HEK293 (cell line): ENCODE measurements around the gene BCDIN3D.

ENCODE experiments used
- CTCF ChIA-PET: fragments of 350-600 bp; formaldehyde crosslinking; extraction: SDS; loops from one replicate; lab custom pipeline; 2021; ENCODE audit warnings: antibody characterized with exemption; lab: Yijun Ruan, JAX
- POLR2A ChIA-PET: fragments of 300-600 bp; formaldehyde crosslinking; extraction: SDS; loops from one replicate; lab custom pipeline; 2020; ENCODE audit warnings: antibody characterized with exemption, inconsistent platforms; lab: Yijun Ruan, JAX
- H3K27ac ChIP-seq: fragments of 200-500 bp; sonication (Bioruptor generic); 2 replicates; pipeline ENCODE4 v1.5.1; 2014; ENCODE audit warnings: low read depth, low read length, control low read depth, inconsistent platforms; ENCODE audit errors: extremely low read depth
- H3K36me3 ChIP-seq, 2 experiments: fragments of 200-500 bp in 1 of 2; sonication (Bioruptor generic) in 1 of 2; 1 replicate in 1 of 2; 2 replicates in 1 of 2; pipeline ENCODE4 v1.5.1; 2014 to 2017; ENCODE audit warnings: inconsistent platforms in 2 of 2, low read length in 2 of 2; ENCODE audit not compliant: control insufficient read depth in 2 of 2, insufficient read depth in 1 of 2
- H3K4me1 ChIP-seq: fragments of 200-500 bp; sonication (Bioruptor generic); 2 replicates; pipeline ENCODE4 v1.5.1; 2014; ENCODE audit warnings: mild to moderate bottlenecking, low read length, inconsistent platforms; ENCODE audit not compliant: control insufficient read depth, insufficient read depth
- H3K4me3 ChIP-seq: 2 replicates; pipeline ENCODE4 v1.5.1; 2011; ENCODE audit warnings: low read depth, mild to moderate bottlenecking, control low read depth, low read length, moderate library complexity
- H3K9me3 ChIP-seq: fragments of 200-500 bp; sonication (Bioruptor generic); 2 replicates; pipeline ENCODE4 v1.5.1; 2014; ENCODE audit warnings: low read depth, low read length, inconsistent platforms; ENCODE audit not compliant: control insufficient read depth, insufficient read depth
- GLI4 ChIP-seq: fragments of 450-650 bp; formaldehyde crosslinking; IDR thresholded peaks from 2 replicates; pipeline ENCODE4 v1.5.1; 2016; ENCODE audit warnings: missing biosample characterization, missing genetic modification characterization
- SP7 ChIP-seq: fragments of 450-650 bp; formaldehyde crosslinking; IDR thresholded peaks from 2 replicates; pipeline ENCODE4 v1.5.1; 2016; ENCODE audit warnings: missing biosample characterization, missing genetic modification characterization
- ZBTB21 ChIP-seq: fragments of 450-650 bp; formaldehyde crosslinking; IDR thresholded peaks from 2 replicates; pipeline ENCODE4 v1.5.1; 2017; ENCODE audit warnings: missing biosample characterization, missing genetic modification characterization
- ZFP3 ChIP-seq: fragments of 450-650 bp; formaldehyde crosslinking; IDR thresholded peaks from 2 replicates; pipeline ENCODE4 v1.5.1; 2016; ENCODE audit warnings: low read depth, missing biosample characterization, missing genetic modification characterization
- ZNF114 ChIP-seq: fragments of 450-650 bp; formaldehyde crosslinking; IDR thresholded peaks from 2 replicates; pipeline ENCODE4 v1.5.0; 2017; ENCODE audit warnings: missing biosample characterization, missing genetic modification characterization
- ZNF146 ChIP-seq: fragments of 450-650 bp; formaldehyde crosslinking; IDR thresholded peaks from 2 replicates; pipeline ENCODE4 v1.5.1; 2016; ENCODE audit warnings: missing biosample characterization, missing genetic modification characterization
- ZNF174 ChIP-seq: fragments of 450-650 bp; formaldehyde crosslinking; IDR thresholded peaks from 2 replicates; pipeline ENCODE4 v1.5.0; 2017; ENCODE audit warnings: missing biosample characterization, mild to moderate bottlenecking, missing genetic modification characterization
- ZNF2 ChIP-seq: fragments of 450-650 bp; formaldehyde crosslinking; IDR thresholded peaks from 2 replicates; pipeline ENCODE4 v1.5.1; 2016; ENCODE audit warnings: missing biosample characterization, missing genetic modification characterization
- ZNF24 ChIP-seq: fragments of 450-650 bp; formaldehyde crosslinking; IDR thresholded peaks from 2 replicates; pipeline ENCODE4 v1.5.1; 2016; ENCODE audit warnings: missing biosample characterization, missing genetic modification characterization
- ZNF513 ChIP-seq: fragments of 450-650 bp; IDR thresholded peaks from 2 replicates; pipeline ENCODE4 v1.5.1; 2018; ENCODE audit warnings: missing biosample characterization, missing genetic modification characterization
- ZNF518A ChIP-seq: fragments of 450-650 bp; formaldehyde crosslinking; conservative IDR thresholded peaks from 2 replicates; pipeline ENCODE4 v1.5.1; 2016; ENCODE audit warnings: low read depth, missing biosample characterization, missing genetic modification characterization
- ZNF529 ChIP-seq: fragments of 450-650 bp; formaldehyde crosslinking; IDR thresholded peaks from 2 replicates; pipeline ENCODE4 v1.5.1; 2017; ENCODE audit warnings: missing genetic modification characterization, missing biosample characterization; ENCODE audit not compliant: insufficient replicate concordance
- ZNF560 ChIP-seq: fragments of 450-650 bp; formaldehyde crosslinking; IDR thresholded peaks from 2 replicates; pipeline ENCODE4 v1.5.1; 2017; ENCODE audit warnings: missing biosample characterization, missing genetic modification characterization, borderline replicate concordance
- ZNF561 ChIP-seq: fragments of 450-650 bp; IDR thresholded peaks from 2 replicates; pipeline ENCODE4 v1.5.1; 2018; ENCODE audit warnings: missing biosample characterization, missing genetic modification characterization, borderline replicate concordance
- ZNF596 ChIP-seq: fragments of 450-650 bp; IDR thresholded peaks from 2 replicates; pipeline ENCODE4 v1.5.0; 2018; ENCODE audit warnings: missing biosample characterization, mild to moderate bottlenecking, missing genetic modification characterization, moderate library complexity
- ZNF645 ChIP-seq: fragments of 450-650 bp; formaldehyde crosslinking; IDR thresholded peaks from 2 replicates; pipeline ENCODE4; 2016; ENCODE audit warnings: missing biosample characterization, missing genetic modification characterization
- ZNF704 ChIP-seq: fragments of 450-650 bp; formaldehyde crosslinking; IDR thresholded peaks from 2 replicates; pipeline ENCODE4 v1.5.1; 2016; ENCODE audit warnings: missing biosample characterization, missing genetic modification characterization
- ZSCAN18 ChIP-seq: fragments of 450-650 bp; formaldehyde crosslinking; IDR thresholded peaks from 2 replicates; pipeline ENCODE4 v1.5.1; 2016; ENCODE audit warnings: missing biosample characterization, missing genetic modification characterization
- ZSCAN23 ChIP-seq: fragments of 450-650 bp; formaldehyde crosslinking; IDR thresholded peaks from 2 replicates; pipeline ENCODE4 v1.5.1; 2016; ENCODE audit warnings: missing biosample characterization, missing genetic modification characterization
- TF ChIP-seq, protein P1 (sequence below): fragments of 450-650 bp; formaldehyde crosslinking; IDR thresholded peaks from 2 replicates; pipeline ENCODE4 v1.5.1; 2016; ENCODE audit warnings: missing biosample characterization, missing genetic modification characterization
- TF ChIP-seq, protein P2 (sequence below): fragments of 450-650 bp; formaldehyde crosslinking; IDR thresholded peaks from 2 replicates; pipeline ENCODE4 v1.5.1; 2016; ENCODE audit warnings: missing biosample characterization, missing genetic modification characterization

Gene BCDIN3D

DNA sequence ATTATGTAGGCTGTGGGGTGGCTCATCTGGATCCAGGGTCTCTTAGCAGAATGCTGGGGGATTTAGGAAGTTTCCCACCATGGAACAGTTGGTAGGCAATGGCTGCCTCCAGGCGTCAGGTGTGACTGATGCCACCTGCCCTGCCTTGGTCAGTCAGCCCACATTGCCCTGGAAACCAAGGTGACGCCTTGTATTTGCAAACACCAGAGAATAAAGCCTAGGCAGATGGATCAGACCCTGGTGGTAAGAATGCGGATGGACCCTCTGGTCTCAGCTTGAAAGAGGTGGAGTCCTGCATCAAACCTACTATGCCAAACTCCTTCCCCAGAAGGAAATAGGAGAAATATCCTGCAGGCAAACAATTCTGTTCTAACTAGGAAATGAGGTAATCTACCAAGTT lies 52.9 kb downstream of the BCDIN3D start:
- no peaks in the 10 kb centered on the region for H3K4me1 ChIP-seq
- H3K9me3 ChIP-seq = no peaks in the 10 kb centered on the region
- CTCF ChIA-PET = no interaction called here
- H3K4me3 ChIP-seq = no peak overlapping the region
- no peak overlapping the region for H3K27ac ChIP-seq
- peaks cover 0 to 46% of the 10 kb centered on the region in 2 experiments; a peak in 2 of 3 replicates for H3K36me3 ChIP-seq
- TF ChIP-seq ZNF560 (tag by site-specific recombination) (no peak), ZNF114 (tag by site-specific recombination) (no peak), ZNF645 (no peak), ZNF704 (tag by site-specific recombination) (no peak), ZSCAN18 (tag by site-specific recombination) (no peak), ZSCAN23 (no peak), ZNF529 (no peak), ZNF596 (tag by site-specific recombination) (no peak), ZNF174 (tag by site-specific recombination) (no peak), ZNF24 (tag by site-specific recombination) (no peak), ZNF513 (tag by site-specific recombination) (no peak)
- POLR2A ChIA-PET = interaction anchor here (0.7 kb wide), 2 partner anchors 12 to 346 kb away, joined by 7 read pairs; no protein-coding TSS in a partner anchor

DNA sequence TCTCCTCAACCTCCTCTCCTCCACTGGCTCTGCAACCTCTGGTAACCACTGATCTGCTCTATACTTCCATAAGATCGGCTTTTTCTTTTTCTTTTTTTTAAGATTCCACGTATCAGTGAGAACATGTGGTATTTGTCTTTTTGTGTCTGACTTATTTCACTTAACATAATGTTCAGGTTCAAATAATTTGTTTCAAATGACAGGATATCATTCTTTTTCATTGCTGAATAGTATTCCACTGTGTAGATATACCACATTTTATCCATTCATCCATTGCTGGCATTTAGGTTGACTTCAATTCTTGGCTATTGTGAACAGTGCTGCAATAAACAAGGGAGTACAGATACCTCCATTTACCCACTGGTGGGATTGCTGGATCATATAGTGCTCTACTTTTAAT lies 55.2 kb downstream of the BCDIN3D start:
- Histone ChIP-seq H3K4me1 (peaks cover 6% of the 10 kb centered on the region; the same call in 1 of the 2 replicates), H3K36me3 (peaks cover 0 to 25% of the 10 kb centered on the region in 2 experiments; a peak in 2 of 3 replicates), H3K4me3 (no peak overlapping the region), H3K27ac (no peak overlapping the region), H3K9me3 (no peaks in the 10 kb centered on the region)
- peak; percentile 98 for TF ChIP-seq ZNF146 (tag by site-specific recombination)
- TF ChIP-seq, protein P1, sequence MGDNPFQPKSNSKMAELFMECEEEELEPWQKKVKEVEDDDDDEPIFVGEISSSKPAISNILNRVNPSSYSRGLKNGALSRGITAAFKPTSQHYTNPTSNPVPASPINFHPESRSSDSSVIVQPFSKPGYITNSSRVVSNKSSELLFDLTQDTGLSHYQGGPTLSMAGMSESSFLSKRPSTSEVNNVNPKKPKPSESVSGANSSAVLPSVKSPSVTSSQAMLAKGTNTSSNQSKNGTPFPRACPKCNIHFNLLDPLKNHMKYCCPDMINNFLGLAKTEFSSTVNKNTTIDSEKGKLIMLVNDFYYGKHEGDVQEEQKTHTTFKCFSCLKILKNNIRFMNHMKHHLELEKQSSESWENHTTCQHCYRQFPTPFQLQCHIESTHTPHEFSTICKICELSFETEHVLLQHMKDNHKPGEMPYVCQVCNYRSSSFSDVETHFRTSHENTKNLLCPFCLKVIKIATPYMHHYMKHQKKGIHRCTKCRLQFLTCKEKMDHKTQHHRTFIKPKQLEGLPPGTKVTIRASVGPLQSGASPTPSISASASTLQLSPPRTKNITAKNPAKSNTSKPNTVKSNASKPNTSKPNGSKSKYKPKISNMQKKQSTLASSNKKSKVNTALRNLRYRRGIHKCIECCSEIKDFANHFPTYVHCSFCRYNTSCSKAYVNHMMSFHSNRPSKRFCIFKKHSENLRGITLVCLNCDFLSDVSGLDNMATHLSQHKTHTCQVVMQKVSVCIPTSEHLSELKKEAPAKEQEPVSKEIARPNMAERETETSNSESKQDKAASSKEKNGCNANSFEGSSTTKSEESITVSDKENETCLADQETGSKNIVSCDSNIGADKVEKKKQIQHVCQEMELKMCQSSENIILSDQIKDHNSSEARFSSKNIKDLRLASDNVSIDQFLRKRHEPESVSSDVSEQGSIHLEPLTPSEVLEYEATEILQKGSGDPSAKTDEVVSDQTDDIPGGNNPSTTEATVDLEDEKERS (tag by site-specific recombination) = no peak
- no peak for TF ChIP-seq ZFP3 (tag by site-specific recombination)
- no peak for TF ChIP-seq ZNF518A
- no peak for TF ChIP-seq ZNF561
- no peak for TF ChIP-seq SP7 (tag by site-specific recombination)
- no peak for TF ChIP-seq GLI4 (tag by site-specific recombination)
- TF ChIP-seq ZNF2 = no peak
- TF ChIP-seq, protein P2, sequence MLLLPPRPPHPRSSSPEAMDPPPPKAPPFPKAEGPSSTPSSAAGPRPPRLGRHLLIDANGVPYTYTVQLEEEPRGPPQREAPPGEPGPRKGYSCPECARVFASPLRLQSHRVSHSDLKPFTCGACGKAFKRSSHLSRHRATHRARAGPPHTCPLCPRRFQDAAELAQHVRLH (tag by site-specific recombination) = peak; percentile 94
- TF ChIP-seq ZBTB21 = no peak
- CTCF ChIA-PET = interaction anchor here (0.6 to 2.0 kb wide), 2 partner anchors 10 to 1336 kb away, joined by 4 to 10 read pairs; no protein-coding TSS in a partner anchor
- POLR2A ChIA-PET = interaction anchor here (0.6 kb wide), 1 partner anchor 9 kb away, joined by 3 read pairs; no protein-coding TSS in a partner anchor
